ENCODE results near the gene IGLL5. TPM values are rescaled to one million over a fixed set of nuclear protein-coding genes. Genes with fewer than 3 reads are reported as not detected.

Gene IGLL5
- total RNA-seq, 4 donors from 2014 or later: 1.8 to 15.7 TPM; not detected in 2

DNA sequence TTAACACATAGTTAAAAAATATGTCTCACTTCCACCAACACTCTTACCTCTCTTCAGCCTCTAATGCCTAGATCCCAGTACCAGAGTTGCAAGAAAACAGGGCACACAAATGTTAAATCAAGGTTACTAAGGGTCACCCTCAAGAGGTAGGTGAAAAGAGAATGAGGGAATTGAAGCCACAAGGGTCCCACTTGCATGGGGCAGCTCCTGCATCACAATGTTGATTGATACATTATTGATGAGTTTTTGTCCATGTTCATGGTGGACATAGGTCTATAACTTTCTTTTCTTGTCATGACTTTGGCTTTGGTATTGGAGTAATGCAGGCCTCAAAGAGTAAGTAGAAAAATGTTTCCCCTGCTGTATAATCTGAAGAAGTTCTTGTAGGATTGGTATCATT lies 46.0 kb upstream of the IGLL5 start:
- no peak for DNase-seq
- Histone ChIP-seq H3K27me3 (no peaks in the 10 kb centered on the region), H3K27ac (no peak overlapping the region), H3K36me3 (no peaks in the 10 kb centered on the region), H3K9me3 (no peaks in the 10 kb centered on the region), H3K4me3 (replicated peaks in 1 of 3) (no peak overlapping the region), H3K4me1 (no peaks in the 10 kb centered on the region)
- TF ChIP-seq, protein P1, sequence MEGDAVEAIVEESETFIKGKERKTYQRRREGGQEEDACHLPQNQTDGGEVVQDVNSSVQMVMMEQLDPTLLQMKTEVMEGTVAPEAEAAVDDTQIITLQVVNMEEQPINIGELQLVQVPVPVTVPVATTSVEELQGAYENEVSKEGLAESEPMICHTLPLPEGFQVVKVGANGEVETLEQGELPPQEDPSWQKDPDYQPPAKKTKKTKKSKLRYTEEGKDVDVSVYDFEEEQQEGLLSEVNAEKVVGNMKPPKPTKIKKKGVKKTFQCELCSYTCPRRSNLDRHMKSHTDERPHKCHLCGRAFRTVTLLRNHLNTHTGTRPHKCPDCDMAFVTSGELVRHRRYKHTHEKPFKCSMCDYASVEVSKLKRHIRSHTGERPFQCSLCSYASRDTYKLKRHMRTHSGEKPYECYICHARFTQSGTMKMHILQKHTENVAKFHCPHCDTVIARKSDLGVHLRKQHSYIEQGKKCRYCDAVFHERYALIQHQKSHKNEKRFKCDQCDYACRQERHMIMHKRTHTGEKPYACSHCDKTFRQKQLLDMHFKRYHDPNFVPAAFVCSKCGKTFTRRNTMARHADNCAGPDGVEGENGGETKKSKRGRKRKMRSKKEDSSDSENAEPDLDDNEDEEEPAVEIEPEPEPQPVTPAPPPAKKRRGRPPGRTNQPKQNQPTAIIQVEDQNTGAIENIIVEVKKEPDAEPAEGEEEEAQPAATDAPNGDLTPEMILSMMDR (IDR thresholded peaks at IDR 0.05): no peak
- TF ChIP-seq POLR2A (IDR thresholded peaks at IDR 0.05): no peak
- intact Hi-C loops (cut with DNase I): no loop called here

DNA sequence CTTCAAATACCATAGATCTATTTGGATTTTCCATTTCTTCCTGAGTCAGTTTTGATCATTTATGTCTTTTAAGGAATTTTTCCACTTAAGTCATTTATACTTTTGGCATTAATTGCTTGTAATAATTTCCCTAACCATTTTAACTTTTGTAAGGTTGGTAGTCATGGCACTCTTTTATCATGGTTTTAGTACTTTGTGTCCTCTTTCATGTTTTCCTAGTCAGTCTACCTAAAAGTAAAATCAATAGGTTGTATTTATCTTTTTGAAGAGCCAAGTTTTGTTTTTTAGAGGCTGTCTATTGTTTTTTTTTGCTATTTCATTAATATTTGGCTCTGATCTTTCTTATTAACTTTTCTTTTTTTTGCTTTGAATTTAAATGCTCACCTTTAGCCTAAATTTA lies 45.5 kb upstream of the IGLL5 start:
- TF ChIP-seq POLR2A (IDR thresholded peaks at IDR 0.05): no peak
- TF ChIP-seq, protein P1 (IDR thresholded peaks at IDR 0.05): no peak
- no peaks in the 10 kb centered on the region for H3K27me3 ChIP-seq
- intact Hi-C loops (cut with DNase I): no loop called here
- no peak for DNase-seq
- H3K4me3 ChIP-seq (replicated peaks in 1 of 3): no peak overlapping the region
- H3K27ac ChIP-seq: no peak overlapping the region
- no peaks in the 10 kb centered on the region for H3K9me3 ChIP-seq
- H3K4me1 ChIP-seq: no peaks in the 10 kb centered on the region
- no peaks in the 10 kb centered on the region for H3K36me3 ChIP-seq

DNA sequence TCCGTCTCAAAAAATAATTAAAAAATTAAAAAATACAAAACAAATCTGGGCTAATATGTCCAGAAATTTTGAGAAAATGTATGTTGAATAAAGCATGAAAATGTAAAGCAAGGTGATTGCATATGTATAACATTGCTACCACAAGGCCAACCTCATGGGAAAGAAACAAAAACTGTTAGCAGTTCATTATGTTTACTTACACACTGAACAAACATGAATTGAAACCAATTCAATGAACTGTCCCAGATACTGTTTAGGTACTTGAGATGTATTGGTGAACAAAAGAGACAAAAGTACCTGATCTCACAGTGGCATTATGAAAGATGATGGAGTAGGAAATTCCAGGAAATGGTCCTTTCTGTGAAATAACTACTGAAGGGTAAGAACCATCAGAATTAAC lies 43.8 kb upstream of the IGLL5 start:
- WGBS, 2 donors: 96 to 97% methylated on average over 1 of the region's 1 CpG
- no peaks in the 10 kb centered on the region for H3K36me3 ChIP-seq
- intact Hi-C loops (cut with DNase I): no loop called here
- H3K27me3 ChIP-seq: no peaks in the 10 kb centered on the region
- H3K27ac ChIP-seq: no peak overlapping the region
- no peak for DNase-seq
- no peaks in the 10 kb centered on the region for H3K9me3 ChIP-seq
- H3K4me1 ChIP-seq: no peaks in the 10 kb centered on the region
- H3K4me3 ChIP-seq (replicated peaks in 1 of 3): no peak overlapping the region
- TF ChIP-seq POLR2A (IDR thresholded peaks at IDR 0.05): no peak
- TF ChIP-seq, protein P1 (IDR thresholded peaks at IDR 0.05): no peak

DNA sequence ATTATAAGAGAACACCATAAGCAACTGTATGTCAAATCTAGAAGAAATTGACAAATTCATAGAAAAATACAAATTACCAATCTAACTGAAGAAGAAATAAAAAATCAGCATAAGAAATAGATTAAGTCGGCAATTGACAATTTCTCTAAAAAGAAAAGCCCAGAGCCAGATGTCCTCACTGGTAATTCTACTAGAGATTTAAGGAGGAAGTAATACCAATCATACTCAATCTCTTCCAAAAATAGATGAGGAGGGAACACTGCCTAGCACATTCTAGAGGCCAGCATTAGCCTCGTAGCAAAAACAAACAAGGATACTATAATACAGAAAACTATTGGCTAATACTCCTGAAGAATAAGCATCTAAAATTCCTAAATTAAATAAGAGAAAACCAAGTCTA lies 40.4 kb upstream of the IGLL5 start:
- no peak for DNase-seq
- WGBS, 2 donors: 55 to 87% methylated on average over 2 of the region's 2 CpGs
- no peak overlapping the region for H3K27ac ChIP-seq
- no peak overlapping the region for H3K4me3 ChIP-seq (replicated peaks in 1 of 3)
- no peaks in the 10 kb centered on the region for H3K36me3 ChIP-seq
- H3K4me1 ChIP-seq: no peaks in the 10 kb centered on the region
- no peak for TF ChIP-seq POLR2A (IDR thresholded peaks at IDR 0.05)
- TF ChIP-seq, protein P1 (IDR thresholded peaks at IDR 0.05): no peak
- intact Hi-C loops (cut with DNase I): loop anchor here (5.0 kb wide), 2 partner anchors 105 to 280 kb away; no protein-coding TSS in a partner anchor
- no peaks in the 10 kb centered on the region for H3K9me3 ChIP-seq
- H3K27me3 ChIP-seq: no peaks in the 10 kb centered on the region

DNA sequence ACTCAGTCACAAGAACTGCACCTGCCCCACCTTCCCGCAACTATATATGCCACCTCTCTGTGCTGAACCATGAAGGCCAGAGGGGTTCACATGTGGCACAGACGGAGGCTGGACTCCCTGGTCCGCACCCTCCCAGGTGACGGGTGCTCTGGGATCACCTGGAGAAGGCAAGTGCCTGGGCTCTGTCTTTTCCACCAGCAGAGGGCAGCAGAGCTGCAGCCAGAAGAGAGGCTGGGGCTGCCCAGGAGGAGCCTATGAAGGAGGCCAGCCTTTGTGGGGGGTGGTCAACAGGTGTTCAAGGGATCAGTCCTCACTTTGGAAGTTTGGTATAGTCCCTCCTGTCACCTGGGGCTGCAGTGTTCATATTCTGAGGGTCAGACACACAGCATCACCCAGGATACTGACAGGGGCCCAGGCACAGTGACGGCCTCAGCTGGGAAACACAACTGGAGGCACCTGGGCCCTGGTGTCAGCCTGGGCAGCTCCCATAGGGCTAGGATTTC lies 39.2 kb upstream of the IGLL5 start:
- Histone ChIP-seq H3K27me3 (no peaks in the 10 kb centered on the region), H3K36me3 (no peaks in the 10 kb centered on the region), H3K9me3 (no peaks in the 10 kb centered on the region), H3K27ac (no peak overlapping the region), H3K4me3 (replicated peaks in 1 of 3) (no peak overlapping the region), H3K4me1 (no peaks in the 10 kb centered on the region)
- DNase-seq: peak; percentile 69 to 74
- TF ChIP-seq, protein P1 (IDR thresholded peaks at IDR 0.05): peak; percentile 47 to 89 (median 71)
- no peak for TF ChIP-seq POLR2A (IDR thresholded peaks at IDR 0.05)
- intact Hi-C loops (cut with DNase I): loop anchor here (5.0 kb wide), 2 partner anchors 104 to 279 kb away; no protein-coding TSS in a partner anchor
- 5 to 30% methylated on average over 4 of the region's 5 CpGs for WGBS, 2 donors

Data from thyroid gland (tissue), 4 donors.